ENCODE results near the gene DPH2.

DPH2 gene

DNA sequence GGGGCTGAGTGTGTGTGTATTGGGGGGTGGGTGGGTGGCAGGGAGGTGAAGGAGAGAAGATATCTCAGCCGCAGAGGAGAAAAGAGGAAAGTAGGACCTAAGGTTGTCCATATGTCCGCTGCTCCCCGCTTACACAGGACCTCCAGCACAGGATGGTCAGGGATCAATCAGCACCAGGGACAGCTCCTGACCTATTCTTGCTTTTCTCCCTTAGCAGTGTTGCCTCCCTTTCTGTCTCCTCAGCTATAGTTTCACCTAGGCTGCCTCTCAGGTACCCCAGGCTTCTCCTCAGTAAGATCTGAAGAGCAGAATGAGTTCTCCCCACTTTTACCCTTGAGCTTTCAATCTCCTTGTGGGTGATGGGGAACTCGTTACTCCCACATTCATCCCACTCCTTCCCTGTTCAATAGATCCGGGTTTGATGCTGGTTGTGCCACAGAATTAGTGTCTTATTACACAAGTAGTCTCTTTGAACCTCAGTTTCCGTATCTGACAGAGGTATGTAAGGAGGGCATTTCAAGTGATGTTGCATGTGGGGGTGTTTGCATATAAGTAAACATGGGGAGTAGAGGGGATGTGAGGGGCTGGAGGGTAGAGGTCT lies 1.4 kb upstream of the DPH2 start:
- no peak for DNase-seq (ENCODE audit: low spot score)

DNA sequence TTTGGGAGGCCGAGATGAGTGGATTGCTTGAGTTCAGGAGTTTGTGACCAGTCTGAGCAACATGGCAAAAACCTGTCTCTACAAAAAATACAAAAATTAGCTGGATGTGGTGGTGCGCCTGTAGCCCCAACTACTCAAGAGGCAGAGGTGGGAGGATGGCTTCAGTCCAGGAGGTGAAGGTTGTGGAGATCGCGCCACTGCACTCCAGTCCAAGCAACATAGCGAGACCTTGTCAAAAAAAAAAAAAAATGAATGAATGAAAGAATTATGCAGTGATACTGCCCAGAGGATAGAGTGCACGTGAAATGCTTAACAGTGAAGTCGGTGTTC lies 429 bp upstream of the DPH2 start:
- DNase-seq (ENCODE audit: low spot score): no peak

DNA sequence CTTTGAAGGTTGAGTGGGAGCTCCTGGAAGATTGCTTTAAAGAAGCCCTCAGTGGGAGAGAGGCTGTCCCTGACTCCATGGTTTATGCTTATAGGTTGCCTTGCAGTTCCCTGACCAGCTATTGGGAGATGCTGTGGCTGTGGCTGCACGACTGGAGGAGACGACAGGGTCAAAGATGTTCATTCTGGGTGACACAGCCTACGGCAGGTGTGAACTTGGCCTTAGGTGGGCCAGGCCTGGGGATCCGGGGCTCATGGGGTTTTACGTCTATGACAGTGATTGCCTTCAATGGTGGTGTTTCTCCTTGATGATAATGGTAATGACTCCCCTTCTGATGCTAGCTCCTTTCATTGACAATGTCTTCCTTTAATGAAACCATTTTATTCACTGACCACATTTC lies 692 bp downstream of the DPH2 start:
- no peak for DNase-seq (ENCODE audit: low spot score)

DNA sequence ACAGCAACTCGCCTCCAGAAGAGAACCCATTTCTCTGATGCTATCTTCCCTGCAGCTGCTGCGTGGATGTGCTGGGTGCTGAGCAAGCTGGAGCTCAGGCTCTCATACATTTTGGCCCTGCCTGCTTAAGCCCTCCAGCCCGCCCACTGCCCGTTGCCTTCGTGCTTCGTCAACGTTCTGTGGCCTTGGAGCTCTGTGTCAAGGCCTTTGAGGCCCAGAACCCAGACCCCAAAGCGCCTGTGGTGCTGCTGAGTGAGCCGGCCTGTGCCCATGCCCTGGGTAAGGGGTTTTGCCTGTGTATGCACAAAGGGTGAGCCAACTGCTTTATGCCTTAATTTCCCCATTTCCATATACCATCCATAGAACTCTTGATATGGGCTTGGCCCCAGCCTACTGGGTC lies 1.1 kb downstream of the DPH2 start:
- no peak for DNase-seq (ENCODE audit: low spot score)

DNA sequence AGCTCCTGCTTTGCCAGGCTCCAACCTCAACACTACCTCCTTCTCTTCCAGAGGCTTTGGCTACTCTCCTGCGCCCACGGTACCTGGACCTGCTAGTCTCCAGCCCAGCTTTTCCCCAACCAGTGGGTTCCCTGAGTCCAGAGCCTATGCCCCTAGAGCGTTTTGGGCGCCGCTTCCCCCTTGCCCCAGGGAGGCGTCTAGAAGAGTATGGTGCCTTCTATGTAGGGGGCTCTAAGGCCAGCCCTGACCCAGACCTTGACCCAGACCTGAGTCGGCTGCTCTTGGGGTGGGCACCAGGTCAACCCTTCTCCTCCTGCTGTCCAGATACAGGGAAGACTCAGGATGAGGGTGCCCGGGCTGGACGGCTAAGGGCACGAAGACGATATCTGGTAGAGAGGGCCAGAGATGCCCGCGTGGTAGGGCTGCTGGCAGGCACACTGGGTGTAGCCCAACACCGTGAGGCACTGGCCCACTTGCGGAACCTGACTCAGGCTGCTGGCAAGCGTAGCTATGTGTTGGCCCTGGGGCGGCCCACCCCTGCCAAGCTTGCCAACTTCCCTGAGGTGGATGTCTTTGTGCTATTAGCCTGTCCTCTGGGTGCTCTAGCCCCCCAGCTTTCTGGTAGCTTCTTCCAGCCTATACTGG lies 1.6 kb downstream of the DPH2 start:
- no peak for DNase-seq (ENCODE audit: low spot score)

DNA sequence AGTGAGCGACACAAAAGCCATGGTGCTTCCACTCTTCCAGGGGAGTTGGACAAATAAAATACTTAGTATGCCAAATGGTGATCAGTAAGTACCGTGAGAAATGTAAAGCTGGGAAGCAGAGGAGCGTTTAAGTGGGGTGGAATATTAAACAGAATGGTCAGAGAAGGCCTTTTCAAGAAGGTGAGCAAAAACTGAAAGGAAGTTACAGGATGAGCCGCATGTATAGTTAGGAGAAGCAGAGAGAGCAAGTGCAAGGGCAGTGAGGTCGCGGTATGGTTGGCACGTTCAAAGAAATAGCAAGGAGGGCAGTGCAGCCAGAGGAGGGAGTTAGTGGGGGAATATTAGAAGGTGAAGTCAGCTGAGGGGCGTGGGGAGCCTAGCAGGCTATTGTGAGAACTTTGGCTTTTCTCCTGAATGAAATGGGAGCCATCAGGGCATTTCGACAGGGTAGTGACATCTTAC lies 4.2 kb downstream of the DPH2 start:
- DNase-seq (ENCODE audit: low spot score): no peak

DNA sequence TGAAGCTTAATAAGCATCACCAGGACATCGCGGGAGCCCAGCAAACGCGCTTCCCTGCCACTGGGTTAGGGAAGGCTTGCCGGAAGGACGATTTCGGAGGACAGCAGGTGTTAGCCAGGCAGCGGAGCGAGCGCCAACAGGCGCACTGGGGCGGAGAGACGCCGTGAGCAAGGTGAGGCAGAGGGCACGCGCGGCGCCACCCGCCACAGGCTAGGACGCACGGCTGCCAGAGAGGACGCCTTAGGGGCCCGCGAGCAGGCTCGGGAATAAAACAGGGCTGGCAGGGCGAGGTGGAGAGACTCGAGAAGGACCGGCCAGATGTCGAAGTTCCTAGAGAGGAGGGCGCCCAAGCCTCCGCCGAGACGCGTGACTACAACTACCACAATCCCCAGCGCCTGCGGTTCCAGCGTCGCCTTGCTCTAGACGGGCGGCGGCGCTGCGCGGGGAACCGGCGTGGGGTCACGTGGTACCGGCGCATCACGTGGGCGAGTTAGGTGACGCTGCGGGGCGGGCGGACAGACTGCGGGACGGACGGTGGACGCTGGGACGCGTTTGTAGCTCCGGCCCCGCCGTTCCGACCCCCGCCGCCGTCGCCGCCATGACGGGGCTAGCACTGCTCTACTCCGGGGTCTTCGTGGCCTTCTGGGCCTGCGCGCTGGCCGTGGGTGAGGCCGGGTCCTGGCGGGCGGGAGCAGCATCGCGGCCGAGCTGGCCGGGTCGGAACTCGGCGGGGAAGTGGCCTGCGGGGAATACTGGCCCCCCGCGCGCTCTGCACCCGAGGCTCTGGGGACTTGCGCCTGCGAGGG lies 4.8 kb downstream of the DPH2 start, which contains the start of gene ATP6V0B:
Gene ATP6V0B, plus strand, starts transcription at position 518 of the 806 bp plus-strand sequence. Its CDS starts 81 bp downstream, at position 599.
- peak; percentile 95 for DNase-seq (ENCODE audit: low spot score)

DNA sequence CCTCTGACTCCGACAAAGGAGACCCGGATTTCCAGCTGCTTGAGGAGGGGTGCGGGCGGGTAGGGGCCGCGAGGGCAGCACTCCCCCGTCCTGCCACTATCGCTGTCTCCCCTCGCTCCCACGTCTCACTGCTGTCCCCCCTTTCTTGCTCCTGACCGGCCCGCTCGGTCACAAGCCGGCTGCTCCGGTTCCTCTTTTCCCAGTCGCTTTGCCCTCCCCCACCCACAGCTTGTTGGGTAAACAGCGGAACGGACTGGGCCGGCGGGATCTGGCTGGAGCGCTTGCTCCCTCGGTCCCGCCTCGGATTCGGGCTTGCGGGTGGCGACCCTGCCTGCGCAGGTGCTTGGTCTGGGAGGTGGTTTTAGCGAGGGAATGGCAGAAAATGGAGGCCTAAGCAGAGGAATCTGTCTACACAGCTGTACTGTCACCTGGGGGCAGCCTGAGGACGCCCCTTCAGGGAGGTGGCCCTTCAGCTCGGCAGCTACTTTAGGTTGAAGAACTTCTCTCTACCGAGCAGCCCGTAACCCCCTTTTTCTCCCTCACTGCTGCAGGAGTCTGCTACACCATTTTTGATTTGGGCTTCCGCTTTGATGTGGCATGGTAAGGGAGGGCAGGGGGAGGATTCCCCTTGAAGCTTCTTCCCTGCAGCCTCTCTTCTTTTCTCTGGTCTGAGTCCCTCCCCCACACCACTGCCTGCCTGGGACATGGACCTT lies 5.6 kb downstream of the DPH2 start:
- no peak for DNase-seq (ENCODE audit: low spot score)

DNA sequence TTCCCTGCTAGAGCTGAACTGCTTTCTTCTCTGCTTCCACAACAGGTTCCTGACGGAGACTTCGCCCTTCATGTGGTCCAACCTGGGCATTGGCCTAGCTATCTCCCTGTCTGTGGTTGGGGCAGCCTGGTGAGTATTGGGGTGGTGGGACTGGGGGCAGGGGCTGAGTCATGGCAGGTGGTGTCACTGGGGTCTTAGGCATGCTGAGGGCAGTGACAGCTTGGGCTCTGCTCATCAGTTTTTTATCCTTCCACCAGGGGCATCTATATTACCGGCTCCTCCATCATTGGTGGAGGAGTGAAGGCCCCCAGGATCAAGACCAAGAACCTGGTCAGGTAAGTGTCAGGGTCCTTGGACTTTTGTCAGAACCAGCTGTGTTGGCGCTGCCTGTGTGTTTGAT lies 6.2 kb downstream of the DPH2 start:
- DNase-seq (ENCODE audit: low spot score): no peak

DNA sequence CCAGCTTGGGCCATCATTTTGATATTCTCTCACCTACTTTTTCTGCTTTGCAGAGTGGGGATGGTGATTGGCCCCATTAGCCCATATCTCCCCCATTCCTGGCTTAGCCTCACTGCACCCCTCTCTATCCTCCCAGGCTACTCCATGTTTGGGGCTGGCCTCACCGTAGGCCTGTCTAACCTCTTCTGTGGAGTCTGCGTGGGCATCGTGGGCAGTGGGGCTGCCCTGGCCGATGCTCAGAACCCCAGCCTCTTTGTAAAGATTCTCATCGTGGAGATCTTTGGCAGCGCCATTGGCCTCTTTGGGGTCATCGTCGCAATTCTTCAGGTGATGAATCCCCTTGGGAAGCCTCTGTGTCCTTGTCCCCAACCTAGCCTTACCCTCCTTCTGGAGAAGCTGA lies 7.1 kb downstream of the DPH2 start:
- DNase-seq (ENCODE audit: low spot score): no peak

DNA sequence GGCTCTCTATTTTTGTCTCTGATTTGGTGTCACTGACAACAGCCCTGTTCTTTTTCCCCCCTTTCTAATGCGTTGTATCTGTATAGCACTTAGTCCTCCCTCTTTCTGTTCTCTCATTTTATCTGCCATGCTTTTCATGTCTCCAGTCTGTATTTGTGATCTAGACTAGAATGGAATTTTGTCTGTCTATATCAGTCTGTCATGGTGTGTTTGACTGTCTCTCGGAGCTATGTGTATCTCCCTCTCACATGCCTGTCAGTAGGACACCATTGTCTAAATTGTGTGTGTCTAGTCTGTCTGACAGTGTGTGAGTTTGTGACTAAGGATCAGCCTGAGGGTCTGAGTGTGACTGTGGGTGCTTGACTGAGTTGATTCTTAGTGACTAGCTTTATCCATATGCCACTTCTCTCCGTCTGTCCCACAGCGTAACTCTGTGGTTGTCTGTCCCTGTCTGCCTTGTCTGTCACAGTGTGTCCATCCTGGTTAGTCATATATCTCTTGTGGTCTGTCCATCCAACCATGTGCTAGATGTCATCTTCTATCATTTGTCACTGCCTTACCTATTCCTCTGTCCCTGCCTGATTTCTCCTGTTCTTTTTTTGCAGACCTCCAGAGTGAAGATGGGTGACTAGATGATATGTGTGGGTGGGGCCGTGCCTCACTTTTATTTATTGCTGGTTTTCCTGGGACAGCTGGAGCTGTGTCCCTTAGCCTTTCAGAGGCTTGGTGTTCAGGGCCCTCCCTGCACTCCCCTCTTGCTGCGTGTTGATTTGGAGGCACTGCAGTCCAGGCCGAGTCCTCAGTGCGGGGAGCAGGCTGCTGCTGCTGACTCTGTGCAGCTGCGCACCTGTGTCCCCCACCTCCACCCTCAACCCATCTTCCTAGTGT lies 7.8 kb downstream of the DPH2 start:
- no peak for DNase-seq (ENCODE audit: low spot score)

DNA sequence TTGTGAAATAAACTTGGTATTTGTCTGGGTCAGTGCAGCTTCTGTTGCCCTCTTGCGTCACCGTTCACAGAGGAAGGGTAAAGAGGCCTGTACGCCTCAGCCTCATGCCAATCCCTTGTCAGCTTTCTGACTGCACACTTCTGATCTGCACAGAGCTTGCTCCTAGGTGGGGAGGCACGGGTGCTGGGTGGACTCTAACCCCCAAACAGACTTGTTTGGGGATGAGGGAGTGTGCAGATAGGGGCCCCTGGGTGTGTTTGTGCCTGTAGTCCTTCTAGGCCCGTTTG lies 8.4 kb downstream of the DPH2 start:
- no peak for DNase-seq (ENCODE audit: low spot score)

DNA sequence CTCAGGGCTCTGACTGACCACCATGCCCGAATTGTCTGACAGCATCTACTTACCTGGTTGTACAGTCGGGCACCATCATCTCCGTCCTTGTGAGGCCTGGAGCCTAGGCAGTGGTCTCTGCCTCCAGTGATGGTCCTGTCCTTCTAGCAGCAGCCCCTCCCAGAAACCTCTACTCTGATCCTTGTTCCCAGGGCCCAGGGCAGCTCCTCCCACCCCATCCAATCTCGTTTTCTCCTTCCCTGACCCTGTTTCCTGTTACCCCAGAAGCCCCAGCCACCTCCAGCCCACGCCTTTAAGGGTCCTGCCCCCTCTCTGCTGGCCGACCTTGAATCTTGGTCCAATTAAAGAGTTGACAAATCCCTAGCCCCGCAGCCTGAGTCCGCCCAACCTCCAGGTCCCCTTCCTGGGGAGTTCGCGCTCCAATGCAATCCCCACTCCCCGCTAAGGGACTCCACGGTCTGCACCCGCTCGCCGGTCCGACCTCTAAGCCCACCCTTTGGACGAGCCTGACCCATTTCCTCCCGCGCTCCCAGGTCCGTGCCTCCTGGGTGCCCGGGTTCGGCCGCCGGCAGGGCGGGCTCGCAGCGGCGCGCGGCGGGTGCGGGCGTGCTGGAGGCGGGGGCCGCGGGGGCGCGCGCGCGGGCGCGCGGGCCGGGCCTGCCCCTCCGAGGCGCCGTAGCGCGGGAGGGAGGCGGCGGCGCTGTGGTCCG lies 8.9 kb downstream of the DPH2 start, which contains the start of gene B4GALT2:
Gene B4GALT2, plus strand, starts transcription at position 660 of the 710 bp plus-strand sequence. CDS start 1,951 bp downstream, outside the sequence.
- peak; percentile 44 for DNase-seq (ENCODE audit: low spot score)

DNA sequence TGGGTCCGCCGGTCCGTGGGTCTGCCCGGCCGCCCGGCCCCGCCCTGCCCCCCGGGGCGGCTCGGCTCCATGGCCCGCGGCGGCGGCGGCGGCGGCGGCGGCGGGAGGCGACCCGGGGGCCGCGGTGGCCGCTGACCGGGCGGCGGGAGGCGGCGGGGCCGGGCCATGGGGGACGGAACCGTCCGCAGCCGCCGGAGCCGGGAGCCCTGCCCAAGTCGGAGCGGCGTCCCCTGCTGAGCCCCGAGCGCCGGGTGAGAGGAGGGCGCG lies 9.4 kb downstream of the DPH2 start:
- DNase-seq (ENCODE audit: low spot score): no peak

DNA sequence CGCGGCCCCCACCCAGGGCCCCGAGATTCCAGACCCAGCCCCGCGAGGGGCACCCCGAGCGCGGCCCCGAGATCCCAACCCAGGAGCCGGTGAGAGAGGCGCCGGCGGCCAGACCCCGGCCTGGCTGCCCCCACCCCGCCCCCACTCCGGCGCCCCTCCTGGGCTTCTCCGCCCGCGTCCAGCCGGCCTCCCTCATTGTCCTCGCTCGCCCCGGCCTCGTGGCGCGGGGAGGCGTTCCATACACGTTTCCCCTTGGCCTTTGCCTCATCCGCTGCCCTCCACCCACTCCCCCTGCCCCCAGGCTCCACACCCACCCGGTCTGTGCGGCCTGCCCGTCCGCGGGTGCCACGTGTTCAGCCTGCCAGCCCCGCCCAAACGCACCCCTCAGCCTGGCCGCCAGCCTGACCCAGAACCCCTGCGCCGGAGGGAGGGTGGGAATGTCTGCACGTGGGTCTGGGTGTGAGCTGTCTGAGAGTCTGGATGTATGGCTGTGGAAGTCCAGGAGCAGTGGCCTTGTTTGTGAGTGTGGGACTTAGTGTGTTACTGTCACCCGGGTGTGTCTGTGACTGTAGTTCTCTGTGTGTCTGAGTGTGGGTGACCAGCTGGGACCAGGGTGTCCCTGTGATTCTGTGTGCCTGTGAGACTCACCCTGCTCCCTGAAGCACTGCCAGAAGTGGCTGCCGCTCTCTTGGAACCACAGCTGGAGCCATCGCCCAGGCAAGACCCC lies 9.9 kb downstream of the DPH2 start:
- DNase-seq (ENCODE audit: low spot score): peak; percentile 49

DNA sequence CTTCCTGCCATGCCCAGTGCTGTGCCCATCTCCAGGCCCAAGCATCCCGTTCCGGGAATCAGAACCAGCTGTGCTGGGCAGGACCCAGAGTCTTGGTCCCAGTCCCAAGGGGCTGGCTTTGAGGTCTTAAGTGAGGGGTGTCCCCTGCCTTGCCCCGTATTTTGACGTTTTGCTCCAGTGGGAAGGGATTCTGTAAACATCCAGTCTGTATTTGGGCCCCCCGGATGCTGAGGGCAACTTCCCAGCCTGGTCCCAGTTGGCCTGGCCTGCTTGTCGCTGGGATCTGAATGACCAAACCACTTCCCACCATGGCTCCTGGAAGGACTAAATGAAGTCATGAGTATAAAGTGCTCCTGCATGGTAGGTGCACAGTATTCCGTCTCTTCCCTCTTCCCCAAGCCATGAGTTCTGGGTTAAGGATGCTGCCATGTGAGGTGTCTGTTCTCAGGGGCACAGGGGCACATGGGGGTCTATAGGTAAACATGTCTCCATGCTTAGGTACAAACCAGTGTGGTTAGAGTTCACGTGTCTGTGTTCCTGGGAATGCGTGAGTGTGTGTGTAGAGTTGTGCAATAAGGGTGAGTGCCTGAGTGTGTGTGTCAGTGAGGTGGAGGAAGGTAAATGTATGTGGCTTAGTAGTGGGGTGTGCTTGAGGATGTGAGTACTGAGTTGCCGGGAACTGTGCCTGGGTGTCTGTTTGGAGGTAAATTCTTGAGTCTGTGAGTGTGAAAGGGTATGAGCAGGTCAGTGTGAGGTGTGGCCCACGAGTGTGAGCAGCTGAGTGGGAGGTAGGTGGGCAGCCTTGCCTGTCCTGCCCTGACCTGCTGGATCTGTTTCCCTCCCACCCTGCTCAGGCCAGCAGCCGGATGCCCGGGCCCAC lies 10.7 kb downstream of the DPH2 start:
- no peak for DNase-seq (ENCODE audit: low spot score)

DNA sequence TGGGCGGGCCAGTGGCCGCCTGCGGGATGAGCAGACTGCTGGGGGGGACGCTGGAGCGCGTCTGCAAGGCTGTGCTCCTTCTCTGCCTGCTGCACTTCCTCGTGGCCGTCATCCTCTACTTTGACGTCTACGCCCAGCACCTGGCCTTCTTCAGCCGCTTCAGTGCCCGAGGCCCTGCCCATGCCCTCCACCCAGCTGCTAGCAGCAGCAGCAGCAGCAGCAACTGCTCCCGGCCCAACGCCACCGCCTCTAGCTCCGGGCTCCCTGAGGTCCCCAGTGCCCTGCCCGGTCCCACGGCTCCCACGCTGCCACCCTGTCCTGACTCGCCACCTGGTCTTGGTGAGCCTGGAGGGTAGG lies 11.3 kb downstream of the DPH2 start:
- no peak for DNase-seq (ENCODE audit: low spot score)

DNA sequence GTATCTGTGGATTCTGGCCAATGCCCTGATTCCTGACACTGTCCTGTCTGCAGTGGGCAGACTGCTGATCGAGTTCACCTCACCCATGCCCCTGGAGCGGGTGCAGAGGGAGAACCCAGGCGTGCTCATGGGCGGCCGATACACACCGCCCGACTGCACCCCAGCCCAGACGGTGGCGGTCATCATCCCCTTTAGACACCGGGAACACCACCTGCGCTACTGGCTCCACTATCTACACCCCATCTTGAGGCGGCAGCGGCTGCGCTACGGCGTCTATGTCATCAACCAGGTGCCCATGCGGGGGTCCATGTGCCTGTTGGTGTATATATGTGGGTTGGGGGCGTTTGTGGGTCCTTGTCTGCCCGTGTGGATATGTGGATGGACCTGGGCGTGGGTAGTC lies 11.8 kb downstream of the DPH2 start:
- no peak for DNase-seq (ENCODE audit: low spot score)

DNA sequence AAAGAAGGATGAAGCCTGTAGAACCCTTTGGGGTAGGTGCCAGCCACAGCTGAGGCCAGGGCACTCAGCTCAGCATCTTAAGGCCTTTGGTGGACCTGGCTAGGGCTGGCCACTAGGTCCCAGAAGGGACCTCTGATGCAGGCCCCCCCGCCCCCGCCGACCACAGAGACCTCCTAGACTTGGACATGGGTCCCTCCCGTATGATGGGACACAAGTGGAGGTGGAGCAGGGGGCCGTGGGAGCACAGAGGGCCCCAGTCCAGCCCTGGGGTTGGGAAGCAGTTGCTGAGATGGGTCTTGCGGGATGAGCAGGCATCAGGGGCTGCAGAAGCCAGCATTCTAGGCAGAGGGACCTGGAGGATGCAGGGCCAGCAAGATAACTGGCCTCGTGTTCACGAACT lies 12.4 kb downstream of the DPH2 start:
- DNase-seq (ENCODE audit: low spot score): no peak

DNA sequence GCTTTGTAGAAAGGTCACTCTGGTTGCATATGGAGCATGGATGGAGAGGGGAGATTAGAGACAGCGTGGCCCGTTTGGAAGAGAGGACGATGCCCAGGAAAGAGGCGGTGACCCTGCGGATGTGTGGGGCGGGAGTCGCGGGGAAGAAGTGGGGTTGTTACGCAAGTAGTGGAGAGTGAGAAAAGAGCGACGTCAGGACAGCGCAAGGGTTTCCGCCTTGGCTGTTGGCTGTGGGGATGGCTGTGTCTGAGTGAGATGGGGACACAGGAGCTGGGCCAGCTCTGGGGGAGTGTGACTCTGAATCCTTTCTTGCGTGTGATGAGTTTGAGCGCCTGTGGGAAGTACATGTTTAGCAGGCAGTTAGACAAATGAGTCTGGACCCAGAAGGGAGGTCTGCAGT lies 13.0 kb downstream of the DPH2 start:
- DNase-seq (ENCODE audit: low spot score): no peak

All from LoVo (cell line).